Measurements from ENCODE around the gene TMEFF1.
"Not testable (repeated sequence)": the region's sequence is repeated elsewhere in the genome, so short reads cannot be mapped to it uniquely, and the experiment has no call there.

Gene TMEFF1

GRCh38 chr9:100492952-100493351 lies 20.0 kb downstream of the TMEFF1 start:
- peak; percentile 23 for DNase-seq (ENCODE audit: low read depth)

- DNase-seq (ENCODE audit: low read depth), result no peak
Measured at GRCh38 chr9:100498592-100498991, 25.6 kb downstream of the TMEFF1 start.

GRCh38 chr9:100499460-100499859 lies 26.5 kb downstream of the TMEFF1 start:
- no peak for DNase-seq (ENCODE audit: low read depth)

- no peak for DNase-seq (ENCODE audit: low read depth)
Measured at GRCh38 chr9:100499866-100500265, 26.9 kb downstream of the TMEFF1 start.

GRCh38 chr9:100505564-100506159 lies 32.7 kb downstream of the TMEFF1 start:
- DNase-seq (ENCODE audit: low read depth), result no peak

GRCh38 chr9:100507350-100507749 lies 34.4 kb downstream of the TMEFF1 start:
- not testable (repeated sequence) for DNase-seq (ENCODE audit: low read depth)

- DNase-seq (ENCODE audit: low read depth), result no peak
Measured at GRCh38 chr9:100511205-100511604, 38.3 kb downstream of the TMEFF1 start.

GRCh38 chr9:100515578-100516494 lies 42.9 kb downstream of the TMEFF1 start:
- no peak for DNase-seq (ENCODE audit: low read depth)

GRCh38 chr9:100521282-100521681 lies 48.3 kb downstream of the TMEFF1 start:
- DNase-seq (ENCODE audit: low read depth), result no peak

GRCh38 chr9:100525563-100525962 lies 52.6 kb downstream of the TMEFF1 start:
- no peak for DNase-seq (ENCODE audit: low read depth)

GRCh38 chr9:100527180-100527794 lies 54.3 kb downstream of the TMEFF1 start:
- DNase-seq (ENCODE audit: low read depth), result not testable (repeated sequence)

GRCh38 chr9:100534401-100534800 lies 61.5 kb downstream of the TMEFF1 start:
- DNase-seq (ENCODE audit: low read depth), result no peak

GRCh38 chr9:100540327-100540726 lies 67.4 kb downstream of the TMEFF1 start:
- no peak for DNase-seq (ENCODE audit: low read depth)

- DNase-seq (ENCODE audit: low read depth), result no peak
Measured at GRCh38 chr9:100549048-100549447, 76.1 kb downstream of the TMEFF1 start.

- no peak for DNase-seq (ENCODE audit: low read depth)
Measured at GRCh38 chr9:100554935-100555401, 82.0 kb downstream of the TMEFF1 start.

GRCh38 chr9:100555471-100555870 lies 82.5 kb downstream of the TMEFF1 start:
- no peak for DNase-seq (ENCODE audit: low read depth)

- no peak for DNase-seq (ENCODE audit: low read depth)
Measured at GRCh38 chr9:100557053-100557452, 84.1 kb downstream of the TMEFF1 start.

GRCh38 chr9:100561256-100561655 lies 88.3 kb downstream of the TMEFF1 start:
- DNase-seq (ENCODE audit: low read depth), result no peak

- no peak for DNase-seq (ENCODE audit: low read depth)
Measured at GRCh38 chr9:100567856-100568255, 94.9 kb downstream of the TMEFF1 start.

GRCh38 chr9:100573655-100574260 lies 100.8 kb downstream of the TMEFF1 start:
- DNase-seq (ENCODE audit: low read depth), result no peak

GRCh38 chr9:100575006-100575405 lies 102.1 kb downstream of the TMEFF1 start:
- DNase-seq (ENCODE audit: low read depth), result no peak

- DNase-seq (ENCODE audit: low read depth), result peak; percentile 62
Measured at GRCh38 chr9:100575765-100576386, 102.9 kb downstream of the TMEFF1 start.
